Neural crest cell (in vitro differentiated cells): ENCODE measurements around the gene DBN1. TPM values are rescaled to one million over a fixed set of nuclear protein-coding genes. Genes with fewer than 3 reads are reported as not detected.

ENCODE experiments used
- DNase-seq: peaks from one replicate; pipeline ENCODE4 v3.0.0; 2021; ENCODE audit warnings: low read depth, mixed read lengths, low spot score
- H3K27ac Mint-ChIP-seq: one replicate; pipeline ENCODE4 v1.8.0; 2021; ENCODE audit warnings: mild to moderate bottlenecking, mixed read lengths; ENCODE audit not compliant: unreplicated experiment
- H3K27me3 Mint-ChIP-seq: 2 replicates; pipeline ENCODE4 v1.8.0; 2021; ENCODE audit warnings: low read depth, mild to moderate bottlenecking, mixed read lengths
- H3K36me3 Mint-ChIP-seq: 2 replicates; pipeline ENCODE4 v1.8.0; 2021; ENCODE audit warnings: low read depth, mild to moderate bottlenecking, mixed read lengths
- H3K4me1 Mint-ChIP-seq: 2 replicates; pipeline ENCODE4 v1.8.0; 2021; ENCODE audit warnings: mixed read lengths
- H3K4me3 Mint-ChIP-seq: one replicate; pipeline ENCODE4 v1.8.0; 2021; ENCODE audit warnings: mild to moderate bottlenecking, mixed read lengths
- H3K9me3 Mint-ChIP-seq: 2 replicates; pipeline ENCODE4 v1.8.0; 2021; ENCODE audit warnings: mixed read lengths
- CTCF ChIP-seq: fragments of 200-600 bp; sonication (generic); conservative IDR thresholded peaks from 2 replicates; pipeline ENCODE4 v1.5.0; 2021; ENCODE audit warnings: antibody characterized with exemption, mild to moderate bottlenecking
- total RNA-seq: library from RNA; stranded (reverse); gene quantifications from 2 replicates; pipeline ENCODE4 v1.2.1, GENCODE V29; 2021

DBN1 gene
- total RNA-seq, 1 donor from 2014 or later = 410 TPM

GRCh38 chr5:177511181-177511580 lies 37.7 kb upstream of the DBN1 start:
- Mint-ChIP-seq H3K27me3 (no peaks in the 10 kb centered on the region), H3K4me1 (peaks cover 19% of the 10 kb centered on the region), H3K27ac (no peak overlapping the region), H3K36me3 (peaks cover 11% of the 10 kb centered on the region), H3K9me3 (no peaks in the 10 kb centered on the region), H3K4me3 (peak overlapping the region; percentile 69)
- no peak for TF ChIP-seq CTCF
- no peak for DNase-seq

DNA sequence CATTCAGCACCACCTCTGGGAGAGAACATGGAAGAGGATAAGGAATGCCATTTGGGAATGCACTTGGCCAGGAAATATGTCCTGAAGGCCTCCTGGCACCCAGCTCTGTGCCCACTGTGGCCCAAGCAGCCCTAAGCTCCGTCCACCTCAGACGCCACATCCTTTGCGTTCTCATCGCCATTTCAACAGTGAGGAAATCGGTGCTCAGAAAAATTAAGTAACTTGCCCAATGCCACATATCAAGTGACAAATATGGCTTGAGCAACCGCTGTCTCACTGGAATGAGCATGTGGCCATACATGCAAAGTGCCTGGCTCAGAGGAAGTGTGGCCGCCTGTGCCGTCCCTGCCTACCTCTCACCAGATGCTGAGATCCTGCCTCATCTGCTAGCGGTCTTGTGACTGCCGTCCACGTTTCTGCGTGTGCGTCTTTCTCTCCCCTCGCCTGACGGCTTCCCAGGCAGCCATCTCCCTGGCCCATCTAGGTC lies 37.2 kb upstream of the DBN1 start:
- peaks cover 9% of the 10 kb centered on the region for H3K36me3 Mint-ChIP-seq
- H3K4me1 Mint-ChIP-seq = peaks cover 14% of the 10 kb centered on the region

DNA sequence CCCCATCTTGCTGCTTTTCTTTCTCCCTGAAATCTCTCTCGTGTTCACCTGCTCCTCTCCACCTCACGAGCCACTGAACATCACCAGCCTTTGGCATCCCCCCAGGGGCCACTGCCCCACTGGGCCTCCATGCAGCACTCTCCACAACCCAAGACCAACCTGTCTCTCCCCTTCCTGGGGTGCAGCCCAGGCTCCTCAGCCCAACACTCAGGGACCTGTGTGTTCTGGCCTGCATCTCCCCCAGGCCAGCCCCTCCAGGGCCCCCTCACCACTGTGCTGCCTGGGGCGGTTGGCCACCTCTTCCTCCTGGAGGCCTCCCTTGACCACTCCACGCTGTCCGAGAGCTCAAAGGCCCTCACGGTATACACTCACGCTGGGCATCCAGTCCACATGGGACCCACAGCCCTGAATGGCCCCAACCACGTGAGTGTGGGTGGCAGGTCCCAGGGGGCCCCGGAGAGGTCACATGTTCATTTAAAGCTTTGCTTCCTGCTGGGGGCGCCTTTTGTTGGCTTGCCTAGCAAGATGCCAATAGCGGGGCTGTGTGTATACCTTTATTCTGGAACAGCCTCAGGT lies 36.6 kb upstream of the DBN1 start:
- Mint-ChIP-seq H3K9me3 (no peaks in the 10 kb centered on the region), H3K27ac (peak overlapping the region; percentile 67), H3K36me3 (peaks cover 8% of the 10 kb centered on the region), H3K4me1 (peaks cover 8% of the 10 kb centered on the region), H3K4me3 (no peak overlapping the region), H3K27me3 (no peaks in the 10 kb centered on the region)
- no peak for TF ChIP-seq CTCF
- DNase-seq = no peak

More for the DNA sequence above, 37.2 kb upstream of the DBN1 start:
- DNase-seq = no peak
- Mint-ChIP-seq H3K27ac (no peak overlapping the region), H3K4me3 (no peak overlapping the region), H3K9me3 (no peaks in the 10 kb centered on the region), H3K27me3 (no peaks in the 10 kb centered on the region)
- no peak for TF ChIP-seq CTCF

DNA sequence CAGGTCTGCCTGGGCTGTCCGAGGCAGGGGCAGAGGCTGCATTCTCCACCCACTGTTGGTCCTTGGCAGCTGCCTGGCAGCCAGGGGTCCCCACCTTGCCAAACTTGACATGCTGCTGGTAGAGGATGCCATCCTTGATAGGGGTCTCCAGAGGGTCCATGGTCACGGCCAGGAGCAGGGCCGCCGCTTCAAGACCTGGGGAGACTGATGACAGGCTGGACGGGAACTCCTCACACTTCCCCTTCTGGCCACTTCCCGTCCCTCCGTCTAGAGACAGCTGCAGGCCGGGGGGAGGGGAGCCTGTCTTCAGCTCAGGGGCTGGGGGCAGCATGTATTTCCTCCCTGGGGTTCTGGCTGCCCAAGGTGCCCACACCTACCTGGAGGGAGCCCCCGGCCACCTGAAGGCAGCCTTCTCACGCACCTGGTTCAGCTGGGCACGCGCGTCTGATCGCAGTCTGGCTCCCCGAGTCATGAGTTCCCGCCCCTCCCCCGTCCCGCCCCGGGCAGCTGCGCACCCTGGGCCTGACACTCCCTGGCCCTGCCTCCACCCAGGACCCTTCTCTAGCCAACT lies 36.0 kb upstream of the DBN1 start, which contains the start of gene DOK3:
DOK3 (minus strand) TSS at position 446 of the 571 bp plus-strand sequence; CDS start at position 160, 286 bp downstream.
- no peak for DNase-seq
- H3K4me3 Mint-ChIP-seq = no peak within 1 kb of the TSS
- TF ChIP-seq CTCF = no peak
- H3K27ac Mint-ChIP-seq = peak within 1 kb of the TSS; percentile 67
- no peaks in the 10 kb centered on the region for H3K9me3 Mint-ChIP-seq
- H3K4me1 Mint-ChIP-seq = peaks cover 7% of the 10 kb centered on the region
- H3K27me3 Mint-ChIP-seq = no peaks in the 10 kb centered on the region
- peaks cover 8% of the 10 kb centered on the region for H3K36me3 Mint-ChIP-seq

GRCh38 chr5:177508837-177509236 lies 35.4 kb upstream of the DBN1 start:
- H3K36me3 Mint-ChIP-seq = peaks cover 8% of the 10 kb centered on the region
- peaks cover 7% of the 10 kb centered on the region for H3K4me1 Mint-ChIP-seq
- no peak overlapping the region for H3K27ac Mint-ChIP-seq
- H3K4me3 Mint-ChIP-seq = no peak overlapping the region
- H3K9me3 Mint-ChIP-seq = no peaks in the 10 kb centered on the region
- DNase-seq = no peak
- TF ChIP-seq CTCF = no peak
- H3K27me3 Mint-ChIP-seq = no peaks in the 10 kb centered on the region
